ENCODE measurements around the gene TBC1D2. TPM values are rescaled to one million over a fixed set of nuclear protein-coding genes. Genes with fewer than 3 reads are reported as not detected.
A peak's percentile ranks its signal among the peaks of the same experiment; 100 is the strongest.

Gene TBC1D2
- total and polyA plus RNA-seq, 4 donors, result 2.8 to 5.1 (median 3.7) TPM

GRCh38 chr9:98262056-98262455, 6.6 kb upstream of the TBC1D2 start:
- TF ChIP-seq EGR1 (IDR thresholded peaks at IDR 0.05; ENCODE audit: low read depth in 2 of 2) (no peak), REST (IDR thresholded peaks at IDR 0.05) (no peak), FOXA1 (IDR thresholded peaks at IDR 0.05) (no peak), RAD21 (IDR thresholded peaks at IDR 0.05) (no peak), RXRA (IDR thresholded peaks at IDR 0.05) (no peak), FOXA2 (IDR thresholded peaks at IDR 0.05) (no peak), HNF4G (IDR thresholded peaks at IDR 0.05) (no peak), ZBTB33 (IDR thresholded peaks at IDR 0.05) (no peak), HNF4A (conservative IDR thresholded peaks at IDR 0.05) (no peak), YY1 (IDR thresholded peaks at IDR 0.05) (no peak)
- TF ChIP-seq, protein P1, sequence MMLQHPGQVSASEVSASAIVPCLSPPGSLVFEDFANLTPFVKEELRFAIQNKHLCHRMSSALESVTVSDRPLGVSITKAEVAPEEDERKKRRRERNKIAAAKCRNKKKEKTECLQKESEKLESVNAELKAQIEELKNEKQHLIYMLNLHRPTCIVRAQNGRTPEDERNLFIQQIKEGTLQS (IDR thresholded peaks at IDR 0.05), result no peak
- TF ChIP-seq, protein P2, sequence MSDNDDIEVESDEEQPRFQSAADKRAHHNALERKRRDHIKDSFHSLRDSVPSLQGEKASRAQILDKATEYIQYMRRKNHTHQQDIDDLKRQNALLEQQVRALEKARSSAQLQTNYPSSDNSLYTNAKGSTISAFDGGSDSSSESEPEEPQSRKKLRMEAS (IDR thresholded peaks at IDR 0.05), result no peak
- no peak overlapping the region for H3K9ac ChIP-seq (ENCODE audit: low read depth in 1 of 2, low read length in 2 of 2)
- H3K4me1 ChIP-seq (ENCODE audit: control insufficient read depth in 4 of 4, insufficient read depth in 4 of 4, low read length in 3 of 4), result no peaks in the 10 kb centered on the region
- DNase-seq (ENCODE audit: low spot score), result no peak
- 95% methylated on average over 3 of the region's 3 CpGs for WGBS
- no peak overlapping the region for H3K27ac ChIP-seq (ENCODE audit: low read depth in 1 of 2, low read length in 2 of 2)
- H3K4me3 ChIP-seq (ENCODE audit: low read depth in 1 of 3, low read length in 3 of 3), result no peak overlapping the region
- no peaks in the 10 kb centered on the region for H3K9me3 ChIP-seq (ENCODE audit: control insufficient read depth in 4 of 4, low read length in 3 of 4)
- no peaks in the 10 kb centered on the region for H3K36me3 ChIP-seq (ENCODE audit: control insufficient read depth in 4 of 4, insufficient read depth in 3 of 4, low read depth in 1 of 4, low read length in 3 of 4)
- no peaks in the 10 kb centered on the region for H3K27me3 ChIP-seq (ENCODE audit: control insufficient read depth in 4 of 4, insufficient read depth in 4 of 4, low read length in 3 of 4)

DNA sequence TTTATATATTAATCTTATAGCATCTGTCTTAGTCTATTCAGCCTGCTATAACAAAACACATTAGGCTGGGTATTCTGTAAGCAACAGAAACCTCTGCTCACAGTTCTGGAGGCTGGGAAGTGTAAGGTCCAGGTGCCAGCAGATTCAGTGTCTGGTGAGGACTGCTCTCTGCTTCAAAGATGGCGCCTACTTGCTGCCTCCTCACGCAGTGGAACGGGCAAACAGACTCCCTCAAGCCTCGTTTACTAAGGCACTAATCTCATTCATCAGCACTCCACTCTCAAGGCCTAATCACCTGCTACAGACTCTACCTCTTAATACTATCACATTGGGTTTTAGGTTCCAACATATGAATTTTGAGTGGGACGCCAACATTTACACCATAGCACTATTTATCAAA, 5.2 kb upstream of the TBC1D2 start:
- 86% methylated on average over 5 of the region's 5 CpGs for WGBS
- Histone ChIP-seq H3K27ac (ENCODE audit: low read depth in 1 of 2, low read length in 2 of 2) (no peak overlapping the region), H3K4me3 (ENCODE audit: low read depth in 1 of 3, low read length in 3 of 3) (no peak overlapping the region), H3K4me1 (ENCODE audit: control insufficient read depth in 4 of 4, insufficient read depth in 4 of 4, low read length in 3 of 4) (peaks cover 0 to 7% (median 6%) of the 10 kb centered on the region in 4 donors), H3K36me3 (ENCODE audit: control insufficient read depth in 4 of 4, insufficient read depth in 3 of 4, low read depth in 1 of 4, low read length in 3 of 4) (no peaks in the 10 kb centered on the region), H3K9me3 (ENCODE audit: control insufficient read depth in 4 of 4, low read length in 3 of 4) (no peaks in the 10 kb centered on the region), H3K27me3 (ENCODE audit: control insufficient read depth in 4 of 4, insufficient read depth in 4 of 4, low read length in 3 of 4) (no peaks in the 10 kb centered on the region), H3K9ac (ENCODE audit: low read depth in 1 of 2, low read length in 2 of 2) (no peak overlapping the region)
- TF ChIP-seq RXRA (IDR thresholded peaks at IDR 0.05) (no peak), JUND (IDR thresholded peaks at IDR 0.05) (no peak)
- DNase-seq (ENCODE audit: low spot score), result no peak

DNA sequence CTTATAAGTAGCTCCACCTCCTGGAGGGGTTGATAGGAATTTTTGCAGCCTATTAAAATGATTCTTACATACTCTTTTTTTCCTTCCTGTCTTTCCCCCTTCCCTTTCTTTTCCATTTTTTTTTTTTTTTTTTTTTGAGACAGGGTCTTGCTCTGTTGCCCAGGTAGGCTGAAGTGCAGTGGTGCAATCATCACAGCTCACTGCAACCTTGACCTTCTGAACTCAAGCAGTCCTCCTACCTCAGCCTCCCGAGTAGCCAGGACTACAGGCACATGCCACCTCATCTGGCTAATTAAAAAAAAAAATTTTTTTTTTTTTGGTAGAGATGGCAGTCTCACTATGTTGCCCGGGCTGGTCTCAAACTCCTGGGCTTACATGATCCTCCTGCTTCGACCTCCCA, 4.3 kb upstream of the TBC1D2 start:
- no peak overlapping the region for H3K9ac ChIP-seq (ENCODE audit: low read depth in 1 of 2, low read length in 2 of 2)

More for the DNA sequence above, 4.3 kb upstream of the TBC1D2 start:
- no peak for DNase-seq (ENCODE audit: low spot score)
- WGBS, result 85% methylated on average over 3 of the region's 3 CpGs
- Histone ChIP-seq H3K4me1 (ENCODE audit: control insufficient read depth in 4 of 4, insufficient read depth in 4 of 4, low read length in 3 of 4) (peaks cover under 1 to 12% (median 9%) of the 10 kb centered on the region in 4 donors), H3K9me3 (ENCODE audit: control insufficient read depth in 4 of 4, low read length in 3 of 4) (no peaks in the 10 kb centered on the region), H3K36me3 (ENCODE audit: control insufficient read depth in 4 of 4, insufficient read depth in 3 of 4, low read depth in 1 of 4, low read length in 3 of 4) (no peaks in the 10 kb centered on the region), H3K27me3 (ENCODE audit: control insufficient read depth in 4 of 4, insufficient read depth in 4 of 4, low read length in 3 of 4) (no peaks in the 10 kb centered on the region), H3K27ac (ENCODE audit: low read depth in 1 of 2, low read length in 2 of 2) (peak overlapping the region in 1 of 2 donors; percentile 47), H3K4me3 (ENCODE audit: low read depth in 1 of 3, low read length in 3 of 3) (no peak overlapping the region)
- TF ChIP-seq RXRA (IDR thresholded peaks at IDR 0.05) (no peak), HNF4A (conservative IDR thresholded peaks at IDR 0.05) (peak in 1 of 2 donors; percentile 6)

Data from liver (tissue), 9 donors.